22Rv1 (cell line): ENCODE measurements around the gene SOX5.

Experiments used
- CTCF ChIP-seq: fragments of 450-650 bp; IDR thresholded peaks from 2 replicates; pipeline ENCODE4 v1.5.1; 2017; ENCODE audit warnings: mild to moderate bottlenecking
- ZFX ChIP-seq: fragments of 450-650 bp; IDR thresholded peaks from 2 replicates; pipeline ENCODE4 v1.6.1; 2017; ENCODE audit warnings: antibody characterized with exemption, borderline replicate concordance

GRCh38 chr12:23929906-23930305 is 19.6 kb downstream of the SOX5 start:
- TF ChIP-seq CTCF (no peak), ZFX (no peak)
